HFFc6 (cell line): ENCODE results near the gene SDK2. TPM values are rescaled to one million over a fixed set of nuclear protein-coding genes. Genes with fewer than 3 reads are reported as not detected.
A peak's percentile ranks its signal among the peaks of the same experiment; 100 is the strongest.
"Not testable (repeated sequence)": the region's sequence is repeated elsewhere in the genome, so short reads cannot be mapped to it uniquely, and the experiment has no call there.

Experiments
- DNase-seq: peaks from one replicate; pipeline ENCODE4 v3.0.0-alpha.2; 2018
- H3K27ac Mint-ChIP-seq: 2 replicates; pipeline ENCODE4 v1.8.0; 2020; ENCODE audit warnings: mild to moderate bottlenecking, mixed read lengths
- H3K27me3 Mint-ChIP-seq: 2 replicates; pipeline ENCODE4 v1.8.0; 2021; ENCODE audit warnings: mild to moderate bottlenecking, moderate library complexity, mixed read lengths; ENCODE audit not compliant: insufficient read depth
- H3K36me3 Mint-ChIP-seq: 2 replicates; pipeline ENCODE4 v1.8.0; 2021; ENCODE audit warnings: low read depth, mixed read lengths
- H3K4me1 Mint-ChIP-seq: 2 replicates; pipeline ENCODE4 v1.8.0; 2020; ENCODE audit warnings: low read depth, mixed read lengths
- H3K4me3 Mint-ChIP-seq: 2 replicates; pipeline ENCODE4 v1.8.0; 2020; ENCODE audit warnings: mild to moderate bottlenecking, moderate library complexity, mixed read lengths
- H3K9me3 Mint-ChIP-seq: 2 replicates; pipeline ENCODE4 v1.8.0; 2020; ENCODE audit warnings: mild to moderate bottlenecking, mixed read lengths
- CTCF ChIP-seq: fragments of 200-600 bp; sonication (generic); IDR thresholded peaks from 2 replicates; pipeline ENCODE4 v1.5.0; 2021; ENCODE audit warnings: antibody characterized with exemption, mild to moderate bottlenecking
- total RNA-seq, 6 experiments: library from RNA; stranded (reverse); fragmentation: NEBNext Ultra II Directional; extraction: Animal tissue kit (Norgen Biotek cat#: 25700); gene quantifications; 2 replicates in 1 of 6; 3 replicates in 5 of 6; pipeline ENCODE4 v1.2.3, GENCODE V29; 2021

SDK2 gene
- total RNA-seq, 6 experiments from 2014 or later = 0.03 TPM; not detected in 4

DNA sequence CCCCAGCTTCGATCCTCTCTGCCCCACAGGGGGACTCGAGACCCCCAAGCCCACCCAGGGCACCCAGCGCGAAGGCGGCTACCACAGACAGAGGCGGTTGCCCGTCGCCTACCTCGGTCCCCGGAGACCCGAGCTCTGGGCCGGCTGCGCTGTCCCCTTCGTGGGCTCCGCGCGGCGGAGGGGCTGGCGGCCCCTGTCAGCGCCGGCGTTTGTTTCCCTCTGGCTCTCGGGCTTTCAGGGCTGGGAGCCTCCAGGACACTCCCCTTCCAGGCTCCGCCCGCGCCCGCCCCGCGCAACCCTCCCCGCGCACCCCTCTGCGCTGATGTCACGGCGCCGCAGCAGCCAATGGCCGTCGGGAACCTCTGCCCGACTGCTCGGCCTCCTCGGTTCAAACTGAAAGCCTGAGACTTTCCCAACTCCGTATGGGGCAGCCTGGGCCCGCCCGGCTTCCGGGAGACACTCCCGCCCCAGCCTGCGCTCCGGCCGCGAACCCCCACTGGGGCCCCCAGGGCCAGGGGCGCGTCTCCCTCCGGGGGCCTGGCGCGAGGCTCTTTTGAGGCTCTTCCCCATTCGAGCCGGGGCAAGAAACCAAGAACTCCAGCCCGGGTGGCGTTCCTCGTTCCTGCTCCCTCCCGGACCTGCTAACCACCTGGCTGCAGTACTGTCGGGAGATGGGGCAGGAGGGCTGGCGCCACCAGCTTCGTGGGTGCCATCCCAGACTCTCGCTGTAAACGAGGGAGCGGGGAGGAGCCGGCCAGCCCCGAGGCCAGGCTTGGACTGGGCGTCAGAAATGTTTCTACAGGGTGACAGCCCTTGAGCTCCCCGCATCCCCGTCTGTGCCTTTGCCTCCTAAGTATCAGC lies 332.2 kb downstream of the SDK2 start, which contains the start of gene CDC42EP4:
TSS of gene CDC42EP4 (minus strand) at position 221 of the 861 bp plus-strand sequence. CDS start 25,501 bp downstream, outside the sequence.
- H3K36me3 Mint-ChIP-seq = no peaks in the 10 kb centered on the region
- peak within 1 kb of the TSS; percentile 96 for H3K4me3 Mint-ChIP-seq
- H3K27me3 Mint-ChIP-seq = peaks cover 11% of the 10 kb centered on the region
- H3K4me1 Mint-ChIP-seq = peaks cover 34% of the 10 kb centered on the region
- no peaks in the 10 kb centered on the region for H3K9me3 Mint-ChIP-seq
- no peak for TF ChIP-seq CTCF
- DNase-seq = peak; percentile 94
- peak within 1 kb of the TSS; percentile 97 for H3K27ac Mint-ChIP-seq

GRCh38 chr17:73311428-73311780 lies 332.8 kb downstream of the SDK2 start:
- Mint-ChIP-seq H3K4me1 (peaks cover 40% of the 10 kb centered on the region), H3K36me3 (no peaks in the 10 kb centered on the region), H3K27me3 (peaks cover 11% of the 10 kb centered on the region), H3K4me3 (peak overlapping the region; percentile 96), H3K27ac (peak overlapping the region; percentile 91), H3K9me3 (no peaks in the 10 kb centered on the region)
- DNase-seq = no peak
- TF ChIP-seq CTCF = no peak

DNA sequence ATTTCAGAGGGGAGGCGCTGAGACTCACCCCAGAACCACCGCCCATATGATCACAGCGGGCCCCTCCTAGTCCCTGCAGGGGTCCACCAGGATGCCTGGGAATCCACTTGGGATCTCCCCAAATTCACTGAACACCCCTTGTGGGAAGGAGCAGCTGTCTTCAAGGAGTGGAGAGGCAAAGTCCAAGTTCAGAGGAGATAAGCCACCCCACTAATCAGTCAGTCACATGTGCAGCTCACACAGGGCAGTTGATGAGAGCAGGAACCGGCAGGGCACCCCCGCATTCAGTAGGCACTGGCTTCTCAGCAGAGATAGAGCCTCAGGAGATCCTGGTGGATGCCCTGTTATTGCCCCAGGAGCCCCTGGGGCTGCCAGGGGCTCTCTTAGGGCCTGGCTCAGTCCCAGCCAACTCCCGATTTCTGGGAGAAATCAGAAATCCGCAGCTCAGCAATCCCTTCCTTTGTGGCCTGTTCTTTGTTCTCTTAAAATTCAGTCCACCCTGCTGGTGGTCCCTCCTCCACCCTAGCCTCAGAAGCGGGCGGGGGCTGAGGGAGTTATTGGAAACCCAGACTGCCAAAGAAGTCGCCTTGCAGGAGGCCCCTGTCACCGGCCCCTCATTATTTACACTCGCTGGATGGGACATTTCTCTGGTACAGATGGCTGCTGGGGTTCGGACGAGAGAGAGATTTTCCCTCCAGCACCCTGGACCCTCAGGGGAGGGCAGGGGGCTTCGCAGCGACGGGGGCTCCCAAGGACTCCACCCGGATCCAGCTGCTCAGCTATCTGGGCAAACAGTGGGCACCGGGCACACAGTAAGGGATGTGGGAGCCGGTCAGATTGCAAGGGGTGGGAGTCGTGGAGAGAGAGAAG lies 334.3 kb downstream of the SDK2 start:
- peaks cover 7% of the 10 kb centered on the region for H3K27me3 Mint-ChIP-seq
- peaks cover 55% of the 10 kb centered on the region for H3K4me1 Mint-ChIP-seq
- no peaks in the 10 kb centered on the region for H3K9me3 Mint-ChIP-seq
- H3K36me3 Mint-ChIP-seq = no peaks in the 10 kb centered on the region
- peak overlapping the region; percentile 96 for H3K4me3 Mint-ChIP-seq
- no peak for DNase-seq
- no peak for TF ChIP-seq CTCF
- H3K27ac Mint-ChIP-seq = peak overlapping the region; percentile 97

GRCh38 chr17:73308959-73309358 lies 335.3 kb downstream of the SDK2 start:
- not testable (repeated sequence) for DNase-seq, H3K27me3 Mint-ChIP-seq, H3K36me3 Mint-ChIP-seq, H3K9me3 Mint-ChIP-seq
- Mint-ChIP-seq H3K27ac (peak overlapping the region; percentile 95; the same call in 1 of the 2 replicates), H3K4me1 (peaks cover 65% of the 10 kb centered on the region), H3K4me3 (peak overlapping the region; percentile 85; the same call in 1 of the 2 replicates)

DNA sequence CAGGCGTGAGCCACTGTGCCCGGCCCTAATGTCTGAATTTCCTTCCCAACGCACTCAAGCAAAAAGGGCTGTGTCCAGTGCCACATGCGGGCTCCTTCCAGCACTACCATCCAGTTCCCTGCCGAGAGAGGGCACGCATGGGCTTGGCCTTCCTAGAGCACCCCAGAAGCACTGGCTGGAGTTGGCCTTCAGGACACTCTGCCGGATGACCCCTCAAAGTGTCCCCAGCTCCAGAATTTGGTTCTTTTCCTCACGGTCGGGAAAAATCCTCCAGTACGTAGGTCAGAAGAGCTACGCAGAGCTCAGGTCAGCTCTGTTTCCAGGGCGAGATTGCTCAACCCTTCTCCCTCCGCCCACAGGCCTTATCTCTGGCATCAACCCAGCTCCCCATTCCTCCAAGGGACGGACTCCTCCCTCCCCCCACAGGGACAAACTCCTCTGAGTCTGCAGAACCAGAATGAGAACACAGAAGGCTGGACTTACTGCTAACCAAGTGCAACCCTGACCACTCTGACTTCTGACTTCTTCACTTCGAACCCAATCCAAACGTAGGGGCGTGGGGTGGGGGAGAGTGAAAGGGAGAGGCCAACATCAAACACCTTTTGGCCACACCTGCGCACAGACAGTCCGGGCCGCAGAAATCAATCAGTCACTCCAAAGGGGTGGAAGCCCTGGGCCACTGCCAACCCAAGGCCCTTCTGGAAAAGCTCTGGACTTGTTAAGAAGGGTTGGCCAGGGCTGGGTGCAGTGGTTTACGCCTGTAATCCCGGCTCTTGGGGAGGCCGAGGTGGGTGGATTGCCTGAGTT lies 336.0 kb downstream of the SDK2 start:
- peaks cover 72% of the 10 kb centered on the region for H3K4me1 Mint-ChIP-seq
- no peaks in the 10 kb centered on the region for H3K36me3 Mint-ChIP-seq
- peak overlapping the region; percentile 85 for H3K4me3 Mint-ChIP-seq
- peak overlapping the region; percentile 95 for H3K27ac Mint-ChIP-seq
- H3K9me3 Mint-ChIP-seq = no peaks in the 10 kb centered on the region
- peaks cover 4% of the 10 kb centered on the region for H3K27me3 Mint-ChIP-seq
- no peak; the same call in 1 of the 2 replicates for TF ChIP-seq CTCF
- peak; percentile 92 for DNase-seq
